ACC112 (cell line): Measurements from ENCODE around the gene JUP.

Experiments
- H2AFZ ChIP-seq: fragments of 200-600 bp; sonication (generic); one replicate; pipeline ENCODE4 v1.6.0; 2017; ENCODE audit warnings: antibody characterized with exemption, low read length; ENCODE audit not compliant: unreplicated experiment
- H3K27ac ChIP-seq: fragments of 200-600 bp; sonication (generic); 2 replicates; pipeline ENCODE4 v1.5.1; 2014; ENCODE audit warnings: low read depth, mild to moderate bottlenecking, antibody characterized with exemption, low read length, moderate library complexity
- H3K27me3 ChIP-seq: fragments of 200-600 bp; sonication (generic); 2 replicates; pipeline ENCODE4 v1.6.1; 2014; ENCODE audit warnings: mild to moderate bottlenecking, antibody characterized with exemption, low read length, moderate library complexity, mixed read lengths; ENCODE audit not compliant: insufficient read depth
- H3K36me3 ChIP-seq: fragments of 200-600 bp; sonication (generic); 2 replicates; pipeline ENCODE4 v1.6.1; 2016; ENCODE audit warnings: mild to moderate bottlenecking, antibody characterized with exemption, low read length, moderate library complexity, mixed read lengths; ENCODE audit not compliant: insufficient read depth
- H3K4me1 ChIP-seq: fragments of 200-600 bp; sonication (generic); one replicate; pipeline ENCODE4 v1.6.1; 2016; ENCODE audit warnings: low read length, mixed read lengths; ENCODE audit not compliant: insufficient read depth, unreplicated experiment, control insufficient read depth
- H3K4me3 ChIP-seq: fragments of 200-600 bp; sonication (generic); 2 replicates; pipeline ENCODE4 v1.5.1; 2014; ENCODE audit warnings: mild to moderate bottlenecking, low read depth, low read length
- H3K79me2 ChIP-seq: fragments of 200-600 bp; sonication (generic); one replicate; pipeline ENCODE4 v1.6.0; 2016; ENCODE audit warnings: low read length; ENCODE audit not compliant: control insufficient read depth, unreplicated experiment, insufficient read depth

Gene JUP

GRCh38 chr17:41741709-41742108 is 44.8 kb downstream of the JUP start:
- no peak overlapping the region for H3K4me3 ChIP-seq
- H3K79me2 ChIP-seq, result no peaks in the 10 kb centered on the region
- H3K27me3 ChIP-seq, result peaks cover 10% of the 10 kb centered on the region; the same call in 1 of the 2 replicates
- peaks cover 15% of the 10 kb centered on the region for H3K4me1 ChIP-seq
- H2AFZ ChIP-seq, result no peak overlapping the region
- no peak overlapping the region for H3K27ac ChIP-seq
- no peaks in the 10 kb centered on the region for H3K36me3 ChIP-seq

DNA sequence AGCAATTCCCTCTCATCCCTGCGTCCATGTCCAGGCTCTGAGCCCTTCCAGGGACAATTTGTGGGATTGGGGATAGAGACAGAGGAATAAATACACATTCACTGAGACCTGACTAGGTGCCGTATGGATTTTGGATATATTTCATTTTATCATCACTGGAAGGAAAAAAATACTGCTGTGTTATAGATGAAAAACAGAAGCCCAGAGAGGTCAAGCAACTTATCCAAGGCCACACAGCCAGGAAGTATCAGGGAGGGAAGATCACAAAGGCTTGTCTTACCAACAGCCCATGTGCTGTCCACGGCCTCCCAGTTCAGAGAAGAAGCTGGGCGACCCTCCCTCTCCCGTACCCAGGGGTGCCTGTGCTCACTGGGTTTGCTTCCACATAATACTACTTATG is 46.0 kb downstream of the JUP start:
- H3K27me3 ChIP-seq, result peaks cover 20% of the 10 kb centered on the region
- no peaks in the 10 kb centered on the region for H3K79me2 ChIP-seq
- no peaks in the 10 kb centered on the region for H3K36me3 ChIP-seq
- no peak overlapping the region for H3K4me3 ChIP-seq
- H2AFZ ChIP-seq, result no peak overlapping the region
- H3K27ac ChIP-seq, result no peak overlapping the region
- peaks cover 15% of the 10 kb centered on the region for H3K4me1 ChIP-seq

DNA sequence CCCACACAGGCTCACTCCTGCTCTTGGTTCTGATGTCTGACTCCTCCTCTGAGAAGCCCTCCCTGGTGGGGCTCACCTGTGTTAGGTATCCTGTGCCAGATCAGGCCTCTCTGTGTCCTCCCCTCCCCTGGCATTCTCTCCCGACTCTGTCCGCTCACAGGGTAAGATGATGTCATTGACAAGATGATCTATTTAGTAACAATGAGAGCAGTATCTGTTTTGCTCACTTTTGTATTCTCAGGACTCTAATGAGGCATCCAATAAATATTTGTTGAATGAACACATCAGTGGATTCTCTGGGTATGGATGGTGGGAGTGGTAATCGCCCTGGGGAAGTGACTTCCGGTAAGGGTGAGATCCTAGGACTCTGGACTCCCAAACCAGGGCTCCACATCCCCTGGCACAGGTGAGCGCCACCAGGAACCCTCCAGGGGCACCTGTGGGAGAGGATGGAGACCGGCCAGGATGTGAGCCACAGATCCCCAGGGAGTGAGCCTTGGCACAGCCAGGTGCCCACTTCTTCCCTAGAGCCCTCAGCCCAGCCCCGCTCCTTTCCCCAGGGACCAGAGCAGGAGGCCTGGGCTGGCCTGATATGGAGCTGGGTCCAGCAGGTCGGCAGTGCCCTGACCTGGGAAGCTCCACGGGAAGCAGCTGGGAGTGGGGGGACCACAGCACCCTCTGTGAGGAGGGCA is 46.7 kb downstream of the JUP start:
- H3K27ac ChIP-seq, result no peak overlapping the region
- no peak overlapping the region for H2AFZ ChIP-seq
- peaks cover 27% of the 10 kb centered on the region for H3K27me3 ChIP-seq
- no peaks in the 10 kb centered on the region for H3K79me2 ChIP-seq
- no peaks in the 10 kb centered on the region for H3K36me3 ChIP-seq
- H3K4me1 ChIP-seq, result peaks cover 15% of the 10 kb centered on the region
- H3K4me3 ChIP-seq, result no peak overlapping the region

DNA sequence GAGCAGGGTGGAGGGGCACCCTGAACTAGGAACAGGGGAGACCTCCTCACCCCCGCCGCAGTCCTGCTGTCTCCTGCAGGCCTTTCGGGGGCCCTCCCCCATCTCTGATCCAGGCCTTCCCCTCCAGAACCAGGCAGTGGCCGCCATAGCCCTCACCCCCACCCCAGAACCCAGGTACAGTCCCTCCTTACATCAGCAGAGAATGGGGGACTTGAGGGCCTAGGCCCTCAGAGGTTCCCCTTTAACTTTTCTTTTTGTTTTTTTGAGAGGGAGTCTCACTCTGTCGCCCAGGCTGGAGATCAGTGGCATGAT is 47.8 kb downstream of the JUP start:
- Histone ChIP-seq H3K4me3 (no peak overlapping the region), H3K27ac (no peak overlapping the region), H3K36me3 (no peaks in the 10 kb centered on the region), H2AFZ (no peak overlapping the region), H3K79me2 (no peaks in the 10 kb centered on the region), H3K27me3 (peaks cover 37% of the 10 kb centered on the region), H3K4me1 (peaks cover 15% of the 10 kb centered on the region)

GRCh38 chr17:41738077-41738800 is 48.3 kb downstream of the JUP start:
- Histone ChIP-seq H3K4me1 (peaks cover 15% of the 10 kb centered on the region), H3K4me3 (no peak overlapping the region), H3K27ac (no peak overlapping the region), H3K79me2 (no peaks in the 10 kb centered on the region), H2AFZ (peak overlapping the region; percentile 55), H3K27me3 (peaks cover 41% of the 10 kb centered on the region), H3K36me3 (no peaks in the 10 kb centered on the region)

GRCh38 chr17:41737680-41738023 is 48.9 kb downstream of the JUP start:
- H3K4me1 ChIP-seq, result peaks cover 15% of the 10 kb centered on the region
- H3K4me3 ChIP-seq, result no peak overlapping the region
- no peaks in the 10 kb centered on the region for H3K36me3 ChIP-seq
- H2AFZ ChIP-seq, result no peak overlapping the region
- no peak overlapping the region for H3K27ac ChIP-seq
- H3K27me3 ChIP-seq, result peaks cover 46% of the 10 kb centered on the region
- no peaks in the 10 kb centered on the region for H3K79me2 ChIP-seq

- H3K4me1 ChIP-seq, result peaks cover 15% of the 10 kb centered on the region
- peaks cover 51% of the 10 kb centered on the region for H3K27me3 ChIP-seq
- H3K79me2 ChIP-seq, result no peaks in the 10 kb centered on the region
- no peak overlapping the region for H3K27ac ChIP-seq
- H2AFZ ChIP-seq, result no peak overlapping the region
- H3K4me3 ChIP-seq, result no peak overlapping the region
- no peaks in the 10 kb centered on the region for H3K36me3 ChIP-seq
These were observed 49.4 kb downstream of the JUP start for GRCh38 chr17:41736983-41737679.

DNA sequence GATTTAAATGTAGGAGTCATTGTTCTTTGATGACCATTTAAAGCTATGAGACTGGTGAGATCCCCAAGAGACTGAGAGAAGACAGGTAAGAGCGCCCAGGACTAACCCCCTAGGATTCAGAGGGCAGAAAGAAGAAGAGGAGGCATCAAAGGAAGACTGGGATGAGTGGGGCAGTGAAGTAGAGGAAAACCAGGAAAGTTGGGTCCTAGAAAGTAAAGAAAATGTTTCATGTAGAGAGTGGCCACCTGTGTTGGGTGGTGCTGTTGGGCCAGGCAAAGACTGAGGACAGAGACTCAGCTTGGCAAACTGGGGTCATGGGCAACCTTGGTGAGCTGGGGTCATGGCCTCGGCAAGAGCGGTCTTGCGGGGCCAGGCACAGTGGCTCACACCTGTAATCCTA is 50.8 kb downstream of the JUP start:
- H3K27ac ChIP-seq, result no peak overlapping the region
- H3K4me3 ChIP-seq, result no peak overlapping the region
- H3K36me3 ChIP-seq, result no peaks in the 10 kb centered on the region
- H2AFZ ChIP-seq, result no peak overlapping the region
- peaks cover 15% of the 10 kb centered on the region for H3K4me1 ChIP-seq
- H3K27me3 ChIP-seq, result peaks cover 64% of the 10 kb centered on the region
- H3K79me2 ChIP-seq, result no peaks in the 10 kb centered on the region

DNA sequence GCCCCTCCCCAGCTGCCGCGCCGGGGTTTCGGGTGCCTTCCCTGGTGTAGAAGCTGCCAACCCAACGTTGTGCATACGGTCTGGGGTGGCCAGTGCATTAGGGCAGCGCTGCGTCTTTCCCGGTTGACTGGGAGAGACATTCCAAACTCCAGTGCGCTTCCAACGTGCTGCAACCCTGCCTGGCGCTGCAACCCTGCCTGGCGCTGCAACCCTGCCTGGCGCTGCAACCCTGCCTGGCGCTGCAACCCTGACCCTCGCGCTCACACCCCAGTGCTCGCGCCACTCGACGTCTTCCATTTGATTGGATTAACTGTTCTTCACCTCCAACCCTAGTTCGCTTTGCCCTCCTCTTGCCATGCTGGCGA is 51.6 kb downstream of the JUP start:
- Histone ChIP-seq H3K27me3 (peaks cover 71% of the 10 kb centered on the region), H3K36me3 (no peaks in the 10 kb centered on the region), H3K27ac (no peak overlapping the region), H3K79me2 (no peaks in the 10 kb centered on the region), H2AFZ (peak overlapping the region; percentile 32), H3K4me1 (peaks cover 10% of the 10 kb centered on the region), H3K4me3 (peak overlapping the region; percentile 66)

DNA sequence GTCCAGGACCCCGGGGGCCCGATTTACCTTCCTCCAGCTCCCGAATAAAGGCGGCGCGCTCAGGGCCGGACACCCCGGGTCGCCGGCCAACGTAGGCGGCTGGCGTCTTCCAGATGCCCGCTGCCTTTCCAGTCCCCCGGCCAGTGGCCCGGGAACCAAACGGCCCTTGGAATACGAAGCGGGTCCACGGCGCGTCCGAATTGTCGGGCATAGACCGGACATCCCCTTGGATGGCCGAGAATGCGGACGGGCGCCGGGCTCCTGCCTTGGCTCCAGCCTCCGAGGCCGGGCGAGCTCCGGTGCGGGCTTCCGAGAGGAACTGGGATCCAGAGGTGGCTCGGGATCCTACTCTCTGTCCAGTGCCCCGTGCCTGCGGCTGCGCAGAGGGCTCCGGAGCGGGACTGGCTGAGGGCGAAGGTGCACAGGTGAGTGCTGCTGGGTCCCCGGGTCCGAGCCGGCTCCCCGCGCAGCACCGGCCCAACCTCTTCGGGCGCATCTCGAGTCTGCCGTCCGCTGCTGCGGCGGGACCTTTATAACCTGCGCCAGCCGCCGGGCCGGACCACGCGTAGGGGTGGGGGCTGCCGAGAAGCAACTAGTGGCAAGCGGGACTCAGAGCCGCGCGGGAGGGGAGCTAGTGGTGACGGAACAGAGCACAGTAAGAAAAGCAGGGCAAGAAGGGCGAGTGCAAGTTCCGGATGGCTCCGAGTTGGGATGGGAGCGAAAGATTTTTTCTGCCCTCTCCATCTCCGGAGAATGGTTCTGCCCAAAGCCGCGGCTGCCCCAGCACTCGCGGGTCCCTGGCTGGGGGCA is 52.2 kb downstream of the JUP start, which contains the start of gene HAP1:
TSS of gene HAP1 (minus strand) at position 505 of the 810 bp plus-strand sequence. CDS start at position 496, 9 bp downstream.
- H3K4me1 ChIP-seq, result peaks cover 6% of the 10 kb centered on the region
- no peaks in the 10 kb centered on the region for H3K36me3 ChIP-seq
- H2AFZ ChIP-seq, result peak within 1 kb of the TSS; percentile 73
- H3K79me2 ChIP-seq, result no peaks in the 10 kb centered on the region
- peak within 1 kb of the TSS; percentile 66 for H3K4me3 ChIP-seq
- H3K27ac ChIP-seq, result no peak within 1 kb of the TSS
- H3K27me3 ChIP-seq, result peaks cover 71% of the 10 kb centered on the region
